HEK293T (cell line): Measurements from ENCODE around the gene GSAP.

ENCODE experiments used
- BHLHE40 ChIP-seq: fragments of 450-650 bp; IDR thresholded peaks from 2 replicates; pipeline ENCODE4 v1.6.1; 2016; ENCODE audit warnings: mild to moderate bottlenecking, moderate library complexity, borderline replicate concordance
- FOXA1 ChIP-seq: fragments of 450-650 bp; IDR thresholded peaks from 2 replicates; pipeline ENCODE4 v1.6.1; 2016; ENCODE audit warnings: mild to moderate bottlenecking
- FOXK2 ChIP-seq: fragments of 450-650 bp; IDR thresholded peaks from 2 replicates; pipeline ENCODE4 v1.6.1; 2016; ENCODE audit warnings: mild to moderate bottlenecking
- NFRKB ChIP-seq: fragments of 450-650 bp; IDR thresholded peaks from 2 replicates; pipeline ENCODE4 v1.6.1; 2016; ENCODE audit warnings: mild to moderate bottlenecking, moderate library complexity
- SUZ12 ChIP-seq: fragments of 450-650 bp; IDR thresholded peaks from 2 replicates; pipeline ENCODE4 v1.6.1; 2016; ENCODE audit warnings: mild to moderate bottlenecking
- TARDBP ChIP-seq: fragments of 450-650 bp; IDR thresholded peaks from 2 replicates; pipeline ENCODE4 v1.6.1; 2016
- ZNF384 ChIP-seq: fragments of 450-650 bp; IDR thresholded peaks from 2 replicates; pipeline ENCODE4 v1.6.1; 2016

DNA sequence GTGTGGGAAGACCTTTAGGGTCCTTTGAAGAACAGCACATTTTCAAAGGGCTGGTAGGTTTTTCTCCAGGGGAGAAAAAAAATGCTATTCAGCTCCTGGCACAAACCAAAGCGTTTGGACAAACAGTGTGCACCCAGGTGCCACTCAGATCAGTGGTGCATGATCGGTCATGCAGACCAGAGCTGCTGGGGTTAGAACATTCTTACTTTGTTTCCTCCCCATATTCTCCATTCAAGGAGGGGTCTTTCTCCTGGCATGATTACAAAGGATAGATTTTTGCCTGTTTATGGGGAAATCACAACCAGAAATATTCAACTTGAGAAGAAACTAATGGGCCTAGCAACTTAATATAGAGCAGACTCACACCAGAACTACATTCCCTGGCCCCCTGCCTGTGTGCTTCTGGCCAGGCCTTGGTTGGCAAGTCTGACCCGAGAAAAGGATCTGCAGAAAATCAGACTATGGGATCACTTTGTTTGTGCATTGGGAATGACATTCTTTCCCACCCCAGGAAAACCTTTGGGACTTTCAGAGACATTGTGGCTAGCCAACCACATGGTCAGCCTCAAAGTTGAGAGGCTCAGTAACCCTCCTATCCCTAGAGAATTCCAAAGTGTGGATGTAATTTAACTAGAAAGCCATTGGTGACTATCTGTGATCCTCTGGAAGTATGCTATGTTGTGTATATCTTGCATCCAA lies 134.2 kb downstream of the GSAP start:
- TF ChIP-seq ZNF384 (no peak), TARDBP (no peak), BHLHE40 (no peak), NFRKB (no peak), SUZ12 (no peak), FOXA1 (no peak), FOXK2 (no peak)
